HEK293T (cell line): ENCODE results near the gene FHIT.

Experiments
- ARNT ChIP-seq: fragments of 450-650 bp; IDR thresholded peaks from 2 replicates; pipeline ENCODE4 v1.6.1; 2017; ENCODE audit warnings: mild to moderate bottlenecking
- BHLHE40 ChIP-seq: fragments of 450-650 bp; IDR thresholded peaks from 2 replicates; pipeline ENCODE4 v1.6.1; 2016; ENCODE audit warnings: mild to moderate bottlenecking, moderate library complexity, borderline replicate concordance
- CTBP1 ChIP-seq: fragments of 450-650 bp; IDR thresholded peaks from 2 replicates; pipeline ENCODE4 v1.6.1; 2016; ENCODE audit warnings: borderline replicate concordance
- FOXA1 ChIP-seq: fragments of 450-650 bp; IDR thresholded peaks from 2 replicates; pipeline ENCODE4 v1.6.1; 2016; ENCODE audit warnings: mild to moderate bottlenecking
- FOXK2 ChIP-seq: fragments of 450-650 bp; IDR thresholded peaks from 2 replicates; pipeline ENCODE4 v1.6.1; 2016; ENCODE audit warnings: mild to moderate bottlenecking
- FOXM1 ChIP-seq: fragments of 450-650 bp; IDR thresholded peaks from 2 replicates; pipeline ENCODE4 v1.6.1; 2017; ENCODE audit warnings: mild to moderate bottlenecking, borderline replicate concordance
- HDGF ChIP-seq: fragments of 450-650 bp; IDR thresholded peaks from 2 replicates; pipeline ENCODE4 v1.6.1; 2017; ENCODE audit warnings: antibody characterized with exemption, borderline replicate concordance
- LEF1 ChIP-seq: fragments of 450-650 bp; IDR thresholded peaks from 2 replicates; pipeline ENCODE4 v1.6.1; 2017; ENCODE audit warnings: mild to moderate bottlenecking, borderline replicate concordance
- NFRKB ChIP-seq: fragments of 450-650 bp; IDR thresholded peaks from 2 replicates; pipeline ENCODE4 v1.6.1; 2016; ENCODE audit warnings: mild to moderate bottlenecking, moderate library complexity
- PKNOX1 ChIP-seq: fragments of 450-650 bp; IDR thresholded peaks from 2 replicates; pipeline ENCODE4 v1.6.1; 2016
- SP1 ChIP-seq: fragments of 450-650 bp; IDR thresholded peaks from 2 replicates; pipeline ENCODE4 v1.6.1; 2017
- SUZ12 ChIP-seq: fragments of 450-650 bp; IDR thresholded peaks from 2 replicates; pipeline ENCODE4 v1.6.1; 2016; ENCODE audit warnings: mild to moderate bottlenecking
- TARDBP ChIP-seq: fragments of 450-650 bp; IDR thresholded peaks from 2 replicates; pipeline ENCODE4 v1.6.1; 2016

DNA sequence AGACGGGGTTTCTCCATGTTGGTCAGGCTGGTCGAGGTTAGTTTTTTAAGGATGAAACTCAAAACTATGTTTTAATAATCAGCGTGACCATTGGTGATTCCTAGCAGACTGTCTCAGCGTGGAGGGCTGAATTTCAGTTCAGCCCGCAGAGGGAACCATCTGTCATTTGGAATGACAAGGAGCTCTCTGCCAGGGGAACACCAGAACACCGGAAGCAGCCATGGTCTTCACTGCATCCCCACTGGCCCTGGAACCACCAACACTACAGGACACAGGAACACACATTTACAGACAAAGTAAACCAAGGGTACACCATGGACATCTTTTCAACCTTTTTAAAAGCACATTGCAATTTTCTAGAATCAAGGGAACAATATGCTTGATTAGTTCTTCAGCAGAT, 424.7 kb downstream of the FHIT start:
- no peak for TF ChIP-seq NFRKB
- no peak for TF ChIP-seq PKNOX1
- no peak for TF ChIP-seq ARNT
- TF ChIP-seq SUZ12: no peak
- TF ChIP-seq TARDBP: no peak
- TF ChIP-seq LEF1: no peak
- no peak for TF ChIP-seq BHLHE40
- no peak for TF ChIP-seq HDGF
- TF ChIP-seq SP1: no peak
- no peak for TF ChIP-seq CTBP1
- TF ChIP-seq FOXK2: no peak
- no peak for TF ChIP-seq FOXM1
- TF ChIP-seq FOXA1: no peak
